Lower leg skin (tissue), 3 donors: ENCODE data around the gene ATCAY.

Source experiments
- CTCF ChIP-seq, 3 donors: fragments of 450-650 bp; IDR thresholded peaks; one replicate each; pipeline ENCODE4 v1.5.1; 2016; ENCODE audit warnings: antibody characterized with exemption in 3 of 3, mild to moderate bottlenecking in 3 of 3, moderate library complexity in 2 of 3
- POLR2A ChIP-seq, 2 donors: fragments of 450-650 bp; IDR thresholded peaks; one replicate each; pipeline ENCODE4 v1.6.1; 2016 to 2017; ENCODE audit warnings: antibody characterized with exemption in 2 of 2, mild to moderate bottlenecking in 1 of 2, moderate library complexity in 1 of 2

- no peak for TF ChIP-seq POLR2A (IDR thresholded peaks at IDR 0.05)
- TF ChIP-seq CTCF (IDR thresholded peaks at IDR 0.05) = no peak
These were observed 85.8 kb downstream of the ATCAY start for GRCh38 chr19:3966051-3967017.
